Vein endothelial cell (primary cell): Measurements from ENCODE around the gene MATN4. TPM values are rescaled to one million over a fixed set of nuclear protein-coding genes. Genes with fewer than 3 reads are reported as not detected.

Experiments
- total RNA-seq: library from RNA; depleted of rRNA; stranded (reverse); fragments of >200 nt; gene quantifications from 2 replicates; pipeline ENCODE4 v1.2.3, GENCODE V29; 2012

MATN4 gene, protein sequence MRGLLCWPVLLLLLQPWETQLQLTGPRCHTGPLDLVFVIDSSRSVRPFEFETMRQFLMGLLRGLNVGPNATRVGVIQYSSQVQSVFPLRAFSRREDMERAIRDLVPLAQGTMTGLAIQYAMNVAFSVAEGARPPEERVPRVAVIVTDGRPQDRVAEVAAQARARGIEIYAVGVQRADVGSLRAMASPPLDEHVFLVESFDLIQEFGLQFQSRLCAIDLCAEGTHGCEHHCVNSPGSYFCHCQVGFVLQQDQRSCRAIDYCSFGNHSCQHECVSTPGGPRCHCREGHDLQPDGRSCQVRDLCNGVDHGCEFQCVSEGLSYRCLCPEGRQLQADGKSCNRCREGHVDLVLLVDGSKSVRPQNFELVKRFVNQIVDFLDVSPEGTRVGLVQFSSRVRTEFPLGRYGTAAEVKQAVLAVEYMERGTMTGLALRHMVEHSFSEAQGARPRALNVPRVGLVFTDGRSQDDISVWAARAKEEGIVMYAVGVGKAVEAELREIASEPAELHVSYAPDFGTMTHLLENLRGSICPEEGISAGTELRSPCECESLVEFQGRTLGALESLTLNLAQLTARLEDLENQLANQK
- total RNA-seq, result 0.33 TPM in 1 of 2 replicates, not detected in the other

DNA sequence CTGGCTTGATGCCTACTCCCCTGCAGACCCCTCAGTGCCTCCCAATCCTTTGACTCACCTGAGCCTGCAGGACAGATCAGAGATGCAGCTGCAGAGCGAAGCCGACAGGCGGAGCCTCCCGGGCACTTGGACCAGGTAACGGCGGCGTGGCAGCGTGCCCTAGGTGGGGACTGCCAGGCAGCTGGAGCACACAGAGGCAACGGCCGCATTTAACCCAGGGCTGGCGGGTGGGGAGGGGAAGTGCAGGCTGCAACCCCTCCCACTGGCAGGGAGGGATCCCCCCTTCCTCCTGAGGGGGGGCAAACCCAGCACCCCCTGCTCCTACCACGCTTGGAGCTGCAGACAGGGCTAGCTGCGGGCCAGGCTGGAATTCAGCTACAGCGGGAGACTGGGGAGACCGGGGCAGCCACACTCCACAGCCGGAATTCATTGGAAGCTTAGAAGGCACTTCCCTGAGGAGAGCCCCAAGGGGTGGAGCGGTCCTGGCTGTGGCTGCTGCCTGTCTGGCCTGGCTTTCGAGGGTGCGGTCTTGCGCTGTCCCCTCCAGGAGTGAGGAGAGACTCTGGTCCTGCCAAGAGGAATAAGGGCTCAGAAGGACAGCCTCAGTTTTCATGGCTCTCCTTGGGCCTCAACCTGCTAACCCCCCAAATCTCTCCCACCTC lies at the start of gene MATN4:
Gene MATN4 (minus strand): TSS at position 183 of the 662 bp plus-strand sequence. CDS start 2,717 bp downstream, outside the sequence.

GRCh38 chr20:45347936-45348778 lies 40.1 kb upstream of the MATN4 start, which contains the start of gene SDC4:
Gene SDC4, minus strand, starts transcription at chr20:45348424. Its CDS starts 40 bp downstream, at chr20:45348384.

DNA sequence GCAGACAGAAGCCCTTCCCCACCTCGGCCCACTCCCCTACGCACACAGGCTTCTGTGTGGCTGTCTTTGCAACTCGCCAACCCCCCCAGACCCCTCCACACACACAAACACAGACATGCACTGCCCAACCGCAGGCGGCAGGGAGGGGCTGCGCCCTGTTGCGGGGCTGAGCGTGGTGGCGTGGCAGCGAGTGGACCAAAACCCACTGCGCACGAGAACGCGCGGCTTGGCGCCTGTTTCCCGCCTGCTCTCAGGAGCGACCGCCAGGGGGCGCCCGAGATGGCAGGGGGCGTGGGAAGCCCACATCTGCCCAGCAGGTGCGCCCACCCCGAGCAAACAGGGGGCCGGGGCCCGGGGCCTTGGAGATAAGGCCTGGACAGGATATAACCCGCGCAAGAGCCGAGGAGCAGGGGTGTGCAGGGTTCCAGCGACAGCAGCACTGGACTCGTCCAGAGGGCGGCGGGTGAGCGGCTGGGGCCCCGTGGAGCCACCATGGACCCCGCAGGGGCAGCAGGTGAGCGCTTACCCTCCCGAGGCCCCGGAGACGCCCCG lies 1.6 kb downstream of the MATN4 start, which contains the start of gene RBPJL:
Gene RBPJL (plus strand): TSS at position 410 of the 552 bp plus-strand sequence. CDS start 83 bp downstream, at position 493.

GRCh38 chr20:45254383-45255262 lies 53.5 kb downstream of the MATN4 start, which contains the start of gene SLPI:
Gene SLPI, minus strand, starts transcription at chr20:45254564. Its CDS starts 21 bp downstream, at chr20:45254543.

Other genes starting within 250 kb of the MATN4 start
- 0.19 and 0.33 TPM in 2 replicates for gene KCNS1, start 207.2 kb downstream of the MATN4 start, total RNA-seq
- gene WFDC5, start 193.1 kb downstream of the MATN4 start, total RNA-seq, result not detected in 2 replicates
- not detected in 2 replicates for gene WFDC12, start 183.8 kb downstream of the MATN4 start, total RNA-seq
- gene PI3, start 133.4 kb downstream of the MATN4 start, total RNA-seq, result not detected in 2 replicates
- not detected in 2 replicates for gene SEMG1, start 101.3 kb downstream of the MATN4 start, total RNA-seq
- gene SEMG2, start 86.9 kb downstream of the MATN4 start, total RNA-seq, result not detected in 2 replicates
- gene SLPI, start 53.7 kb downstream of the MATN4 start, total RNA-seq, result not detected in 2 replicates
- not detected in 2 replicates for gene RBPJL, start 1.5 kb downstream of the MATN4 start, total RNA-seq
- 36.8 and 59.1 TPM in 2 replicates for gene SDC4, start 40.1 kb upstream of the MATN4 start, total RNA-seq
- gene SYS1, start 54.9 kb upstream of the MATN4 start, total RNA-seq, result 27.7 and 37.9 TPM in 2 replicates
- gene TP53TG5, start 70.0 kb upstream of the MATN4 start, total RNA-seq, result not detected in 2 replicates
- gene DBNDD2, start 100.0 kb upstream of the MATN4 start, total RNA-seq, result 4.9 and 8.2 TPM in 2 replicates
- 49.8 and 63.7 TPM in 2 replicates for gene PIGT, start 107.8 kb upstream of the MATN4 start, total RNA-seq
- not detected in 2 replicates for gene WFDC2, start 161.5 kb upstream of the MATN4 start, total RNA-seq
- gene SPINT3, start 207.3 kb upstream of the MATN4 start, total RNA-seq, result not detected in 2 replicates
- not detected in 2 replicates for gene WFDC6, start 231.2 kb upstream of the MATN4 start, total RNA-seq
- gene EPPIN, start 239.1 kb upstream of the MATN4 start, total RNA-seq, result not detected in 2 replicates